Activated CD8-positive, alpha-beta memory T cell treated with anti-CD3 and anti-CD28 coated beads for 4 hours (primary cell): ENCODE data around the gene GSN.
A peak's percentile ranks its signal among the peaks of the same experiment; 100 is the strongest.

Source experiments
- DNase-seq, 2 donors: peaks; one replicate each; pipeline ENCODE4 v3.0.0-alpha.2; 2020; ENCODE audit warnings: low read depth in 2 of 2

The GSN gene

GRCh38 chr9:121353241-121354061 is 85.5 kb downstream of the GSN start:
- DNase-seq, result peak; percentile 50 to 54

GRCh38 chr9:121354141-121354540 is 86.2 kb downstream of the GSN start:
- DNase-seq, result no peak

- no peak for DNase-seq
Measured at GRCh38 chr9:121354762-121355161, 86.8 kb downstream of the GSN start.

GRCh38 chr9:121357011-121357410 is 89.0 kb downstream of the GSN start:
- no peak for DNase-seq

- no peak for DNase-seq
Measured at GRCh38 chr9:121358751-121359150, 90.8 kb downstream of the GSN start.

GRCh38 chr9:121359351-121360294 is 91.7 kb downstream of the GSN start:
- DNase-seq, result no peak

GRCh38 chr9:121360601-121361374 is 92.8 kb downstream of the GSN start:
- no peak for DNase-seq

GRCh38 chr9:121362813-121363621 is 95.1 kb downstream of the GSN start:
- no peak for DNase-seq

GRCh38 chr9:121363622-121363961 is 95.6 kb downstream of the GSN start:
- DNase-seq, result no peak

GRCh38 chr9:121364077-121364476 is 96.1 kb downstream of the GSN start:
- DNase-seq, result no peak

- no peak for DNase-seq
Measured at GRCh38 chr9:121364886-121365285, 96.9 kb downstream of the GSN start.

- no peak for DNase-seq
Measured at GRCh38 chr9:121365564-121365963, 97.6 kb downstream of the GSN start.

GRCh38 chr9:121366611-121367192 is 98.7 kb downstream of the GSN start:
- DNase-seq, result no peak

GRCh38 chr9:121367306-121368137 is 99.6 kb downstream of the GSN start:
- DNase-seq, result no peak

GRCh38 chr9:121368138-121368522 is 100.2 kb downstream of the GSN start:
- no peak for DNase-seq

GRCh38 chr9:121368745-121369144 is 100.8 kb downstream of the GSN start:
- no peak for DNase-seq

- no peak for DNase-seq
Measured at GRCh38 chr9:121369595-121370265, 101.8 kb downstream of the GSN start, which contains the start of gene STOM. STOM (minus strand) TSS chr9:121370250; CDS start chr9:121370187, 63 bp downstream.

- DNase-seq, result no peak
Measured at GRCh38 chr9:121371495-121372061, 103.6 kb downstream of the GSN start.
